Measurements from ENCODE around the gene C16orf95. TPM values are rescaled to one million over a fixed set of nuclear protein-coding genes. Genes with fewer than 3 reads are reported as not detected.

C16orf95 gene
- total RNA-seq, 4 donors from 2014 or later, result 0.54 to 1.3 (median 0.54) TPM; not detected in 1

GRCh38 chr16:87358696-87359095, 41.5 kb upstream of the C16orf95 start:
- Histone ChIP-seq H3K27me3 (no peaks in the 10 kb centered on the region), H3K27ac (no peak overlapping the region), H3K4me3 (replicated peaks in 1 of 3) (no peak overlapping the region), H3K4me1 (peaks cover 5 to 10% of the 10 kb centered on the region in 2 donors), H3K36me3 (peaks cover 12 to 30% of the 10 kb centered on the region in 2 donors), H3K9me3 (no peaks in the 10 kb centered on the region)
- intact Hi-C loops (cut with DNase I), result no loop called here
- 84 to 95% methylated on average over 8 to 9 of the region's 9 CpGs for WGBS, 2 donors
- DNase-seq, result no peak
- TF ChIP-seq, protein P1, sequence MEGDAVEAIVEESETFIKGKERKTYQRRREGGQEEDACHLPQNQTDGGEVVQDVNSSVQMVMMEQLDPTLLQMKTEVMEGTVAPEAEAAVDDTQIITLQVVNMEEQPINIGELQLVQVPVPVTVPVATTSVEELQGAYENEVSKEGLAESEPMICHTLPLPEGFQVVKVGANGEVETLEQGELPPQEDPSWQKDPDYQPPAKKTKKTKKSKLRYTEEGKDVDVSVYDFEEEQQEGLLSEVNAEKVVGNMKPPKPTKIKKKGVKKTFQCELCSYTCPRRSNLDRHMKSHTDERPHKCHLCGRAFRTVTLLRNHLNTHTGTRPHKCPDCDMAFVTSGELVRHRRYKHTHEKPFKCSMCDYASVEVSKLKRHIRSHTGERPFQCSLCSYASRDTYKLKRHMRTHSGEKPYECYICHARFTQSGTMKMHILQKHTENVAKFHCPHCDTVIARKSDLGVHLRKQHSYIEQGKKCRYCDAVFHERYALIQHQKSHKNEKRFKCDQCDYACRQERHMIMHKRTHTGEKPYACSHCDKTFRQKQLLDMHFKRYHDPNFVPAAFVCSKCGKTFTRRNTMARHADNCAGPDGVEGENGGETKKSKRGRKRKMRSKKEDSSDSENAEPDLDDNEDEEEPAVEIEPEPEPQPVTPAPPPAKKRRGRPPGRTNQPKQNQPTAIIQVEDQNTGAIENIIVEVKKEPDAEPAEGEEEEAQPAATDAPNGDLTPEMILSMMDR (IDR thresholded peaks at IDR 0.05), result no peak
- no peak for TF ChIP-seq POLR2A (IDR thresholded peaks at IDR 0.05)

DNA sequence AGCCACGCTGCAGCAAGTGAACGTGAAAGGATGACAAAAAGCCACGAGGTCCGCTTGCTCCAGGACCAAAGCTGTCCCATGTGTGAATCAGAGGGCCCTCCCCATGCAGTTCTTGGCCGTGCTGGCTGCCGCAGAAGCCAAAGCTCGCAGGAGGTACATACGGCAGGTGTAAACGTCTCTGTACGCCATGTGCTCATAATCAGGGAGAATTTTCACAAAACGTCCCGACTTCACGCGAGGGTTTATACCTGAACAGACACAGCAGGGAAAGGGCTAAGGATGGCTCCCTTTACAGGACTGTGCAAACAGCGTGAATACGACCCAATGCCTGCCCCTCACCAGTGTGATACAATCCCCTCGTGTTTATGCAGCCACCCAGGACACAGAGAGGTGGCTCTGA, 41.1 kb upstream of the C16orf95 start:
- no peaks in the 10 kb centered on the region for H3K27me3 ChIP-seq
- no peaks in the 10 kb centered on the region for H3K9me3 ChIP-seq
- intact Hi-C loops (cut with DNase I), result no loop called here
- H3K36me3 ChIP-seq, result peaks cover 12 to 30% of the 10 kb centered on the region in 2 donors
- TF ChIP-seq, protein P1 (IDR thresholded peaks at IDR 0.05), result no peak
- TF ChIP-seq POLR2A (IDR thresholded peaks at IDR 0.05), result no peak
- peaks cover under 1 to 6% of the 10 kb centered on the region in 2 donors for H3K4me1 ChIP-seq
- no peak overlapping the region for H3K4me3 ChIP-seq (replicated peaks in 1 of 3)
- DNase-seq, result no peak
- WGBS, 2 donors, result 93% methylated on average over 17 of the region's 17 CpGs
- H3K27ac ChIP-seq, result no peak overlapping the region

DNA sequence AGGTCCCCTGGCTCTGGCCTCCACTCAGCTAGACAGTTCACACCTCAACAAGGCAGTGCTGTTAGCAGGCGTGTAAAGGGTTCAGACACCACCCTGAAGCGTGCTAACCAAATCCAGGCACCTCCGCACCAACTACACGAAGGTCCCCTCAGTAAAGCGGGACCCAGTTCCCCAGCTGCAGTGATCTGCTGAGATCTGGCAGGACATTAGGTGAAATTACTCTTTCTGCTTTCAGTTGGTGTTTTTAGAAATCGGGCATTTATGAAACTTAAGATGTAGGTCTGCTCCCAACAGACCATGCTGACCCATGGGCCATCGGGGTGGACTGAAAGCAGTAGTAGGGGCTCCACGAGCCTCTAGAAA, 39.3 kb upstream of the C16orf95 start:
- Histone ChIP-seq H3K4me1 (no peaks in the 10 kb centered on the region), H3K9me3 (no peaks in the 10 kb centered on the region), H3K27me3 (no peaks in the 10 kb centered on the region), H3K36me3 (peaks cover 12 to 27% of the 10 kb centered on the region in 2 donors), H3K27ac (no peak overlapping the region), H3K4me3 (replicated peaks in 1 of 3) (no peak overlapping the region)
- DNase-seq, result no peak
- 89 to 91% methylated on average over 7 to 8 of the region's 8 CpGs for WGBS, 2 donors
- intact Hi-C loops (cut with DNase I), result no loop called here
- TF ChIP-seq POLR2A (IDR thresholded peaks at IDR 0.05), result no peak
- TF ChIP-seq, protein P1 (IDR thresholded peaks at IDR 0.05), result no peak

- TF ChIP-seq POLR2A (IDR thresholded peaks at IDR 0.05), result no peak
- TF ChIP-seq, protein P1 (IDR thresholded peaks at IDR 0.05), result no peak
- 94 to 96% methylated on average over 15 to 17 of the region's 17 CpGs for WGBS, 2 donors
- no peak for DNase-seq
- peaks cover 0 to 9% of the 10 kb centered on the region in 2 donors for H3K36me3 ChIP-seq
- intact Hi-C loops (cut with DNase I), result no loop called here
- no peak overlapping the region for H3K4me3 ChIP-seq (replicated peaks in 1 of 3)
- peaks cover 0 to 12% of the 10 kb centered on the region in 2 donors for H3K4me1 ChIP-seq
- no peak overlapping the region for H3K27ac ChIP-seq
- H3K27me3 ChIP-seq, result no peaks in the 10 kb centered on the region
- H3K9me3 ChIP-seq, result no peaks in the 10 kb centered on the region
Observed at GRCh38 chr16:87353613-87354012, 36.4 kb upstream of the C16orf95 start.

DNA sequence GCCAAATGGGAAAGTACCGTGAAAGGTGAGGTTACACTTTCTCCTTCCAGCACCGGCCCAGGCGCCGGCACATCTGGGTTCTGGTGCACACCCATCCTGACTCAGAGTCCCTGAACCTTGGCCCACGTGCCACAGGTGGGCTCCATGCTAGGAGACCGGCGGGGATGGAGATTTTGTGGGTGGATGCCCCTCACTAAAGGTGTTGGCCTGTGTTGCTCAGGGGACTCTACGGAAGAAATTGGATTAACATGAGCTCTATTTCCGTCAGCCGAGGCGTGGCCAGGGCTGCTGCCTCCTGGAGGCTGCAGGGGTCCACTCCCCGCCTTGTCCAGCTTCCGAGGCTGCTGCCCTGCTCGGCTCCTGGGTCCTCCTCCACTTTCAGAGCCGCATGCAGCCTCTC, 35.6 kb upstream of the C16orf95 start:
- TF ChIP-seq POLR2A (IDR thresholded peaks at IDR 0.05), result no peak
- TF ChIP-seq, protein P1 (IDR thresholded peaks at IDR 0.05), result no peak
- peaks cover 0 to 1% of the 10 kb centered on the region in 2 donors for H3K36me3 ChIP-seq
- no peak for DNase-seq
- no peaks in the 10 kb centered on the region for H3K27me3 ChIP-seq
- H3K27ac ChIP-seq, result no peak overlapping the region
- 94 to 96% methylated on average over 12 to 15 of the region's 15 CpGs for WGBS, 2 donors
- H3K4me3 ChIP-seq (replicated peaks in 1 of 3), result no peak overlapping the region
- H3K9me3 ChIP-seq, result no peaks in the 10 kb centered on the region
- intact Hi-C loops (cut with DNase I), result no loop called here
- peaks cover 0 to 12% of the 10 kb centered on the region in 2 donors for H3K4me1 ChIP-seq
